ENCODE results near the gene MSANTD2.

MSANTD2 gene

DNA sequence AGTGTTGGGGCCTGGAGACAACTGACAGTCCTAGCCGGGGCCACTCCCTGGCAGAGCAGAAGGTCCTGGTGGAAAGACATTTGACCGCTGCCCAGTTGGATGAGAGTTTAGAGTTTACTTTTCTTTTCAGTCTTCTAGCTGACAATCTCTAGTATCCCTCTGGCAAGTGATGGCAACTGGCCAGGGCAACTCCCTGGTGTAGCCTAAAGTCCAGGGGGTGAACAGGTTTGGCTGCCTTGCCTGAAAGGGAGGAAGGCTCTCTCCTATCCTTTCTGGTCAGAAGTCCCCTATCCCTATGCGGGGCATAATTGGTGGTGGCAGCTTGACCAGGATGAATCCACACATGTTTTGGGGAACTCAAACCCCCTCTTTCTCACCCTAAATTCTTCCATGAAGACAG is 16.8 kb upstream of the MSANTD2 start:
- DNase-seq (ENCODE audit: low spot score) = no peak

DNA sequence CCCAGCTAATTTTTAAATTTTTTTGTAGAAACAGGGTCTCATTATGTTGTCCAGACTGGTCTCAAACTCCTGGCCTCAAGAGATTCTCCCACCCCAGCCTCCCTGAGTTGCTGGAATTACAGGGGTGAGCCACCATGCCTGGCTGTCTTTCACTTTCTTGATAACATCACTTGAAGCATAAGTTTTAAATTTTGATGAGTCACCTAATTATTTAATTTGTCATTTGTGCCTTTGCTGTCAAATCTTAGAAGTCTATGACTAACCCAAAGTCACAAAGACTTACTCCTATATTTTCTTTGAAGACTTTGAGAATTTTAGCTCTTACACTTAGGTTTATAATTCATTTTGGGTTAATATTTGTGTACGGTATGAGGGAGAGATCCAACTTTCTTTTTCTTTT is 14.5 kb upstream of the MSANTD2 start:
- DNase-seq (ENCODE audit: low spot score) = no peak

DNA sequence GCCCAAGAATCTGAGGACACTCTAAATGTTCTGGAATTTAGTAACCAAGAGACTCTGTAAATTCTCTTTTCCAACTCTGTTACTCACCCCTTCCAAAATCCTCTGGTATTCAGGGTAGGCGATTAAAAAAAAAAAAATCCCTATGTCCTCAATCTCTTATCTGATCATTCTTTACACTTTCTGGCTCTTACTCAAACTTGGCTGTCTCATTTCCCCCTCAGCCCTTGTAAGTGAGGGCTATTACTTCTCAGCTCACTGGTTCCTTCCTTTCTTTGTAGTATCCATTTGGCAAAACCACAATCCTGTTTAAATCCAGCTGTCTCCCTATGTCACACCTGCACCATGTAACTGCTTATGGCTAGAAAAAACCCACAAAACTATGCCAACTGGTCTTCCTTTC is 12.7 kb upstream of the MSANTD2 start:
- DNase-seq (ENCODE audit: low spot score) = no peak

DNA sequence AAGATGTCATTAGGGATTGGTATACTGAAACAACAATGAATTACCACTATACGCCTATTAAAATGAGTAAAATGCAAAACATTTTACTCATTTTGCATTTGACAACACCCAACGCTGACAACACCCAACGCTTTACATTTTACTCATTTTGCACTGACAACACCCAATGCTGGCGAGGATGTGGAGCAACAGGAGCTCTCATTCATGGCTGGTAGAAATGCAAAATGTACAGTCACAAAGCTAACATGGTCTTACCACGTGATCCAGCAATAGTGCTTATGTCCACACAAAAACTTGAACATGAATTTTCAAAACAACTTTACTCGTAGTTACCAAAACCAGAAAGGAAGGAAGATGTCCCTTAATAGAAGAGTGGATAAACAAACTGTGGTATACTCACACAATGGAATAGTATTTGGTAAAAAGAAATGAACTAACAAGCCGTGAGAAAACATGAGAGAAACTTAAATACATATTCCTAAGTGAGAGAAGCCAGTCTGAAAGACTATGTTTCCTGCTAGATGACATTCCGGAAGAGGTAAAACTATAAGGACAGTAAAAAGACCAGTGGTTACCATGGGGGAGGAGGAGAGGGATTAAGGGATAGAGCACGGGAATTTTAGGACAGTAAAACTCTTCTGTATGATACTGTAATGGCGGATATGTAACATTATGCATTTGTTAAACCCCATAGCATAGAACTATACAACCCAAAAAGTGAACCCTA is 11.4 kb upstream of the MSANTD2 start:
- no peak for DNase-seq (ENCODE audit: low spot score)

DNA sequence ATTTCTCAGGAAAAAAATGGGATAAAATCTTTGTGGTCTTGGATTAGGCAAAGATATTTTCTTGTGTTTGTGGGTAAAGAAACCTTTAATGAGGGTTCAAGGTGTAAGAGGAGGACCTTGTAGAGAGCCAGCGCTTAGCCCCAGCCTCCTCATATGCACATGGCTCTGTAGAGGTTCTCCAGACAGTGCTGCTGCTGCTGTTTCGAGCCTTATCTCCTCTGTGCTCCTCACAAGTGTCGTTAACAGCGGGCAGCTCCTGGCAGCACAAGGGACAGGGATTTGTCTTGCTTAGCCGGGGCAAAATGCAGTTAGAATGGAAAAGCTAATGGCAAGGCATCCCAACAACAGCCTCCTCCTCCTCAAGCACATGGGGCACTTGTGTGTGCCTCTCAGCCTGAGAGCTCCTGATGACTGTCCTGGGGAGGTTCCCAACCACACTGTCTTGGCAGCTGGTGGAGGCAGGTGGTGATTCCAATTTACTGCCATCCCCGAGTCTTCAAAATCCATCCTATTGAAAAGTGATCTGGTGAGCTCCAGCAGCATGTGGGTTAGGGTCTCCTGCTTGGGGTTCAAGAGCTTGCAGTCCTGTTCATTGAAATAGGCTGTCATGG is 7.6 kb upstream of the MSANTD2 start:
- DNase-seq (ENCODE audit: low spot score) = no peak

DNA sequence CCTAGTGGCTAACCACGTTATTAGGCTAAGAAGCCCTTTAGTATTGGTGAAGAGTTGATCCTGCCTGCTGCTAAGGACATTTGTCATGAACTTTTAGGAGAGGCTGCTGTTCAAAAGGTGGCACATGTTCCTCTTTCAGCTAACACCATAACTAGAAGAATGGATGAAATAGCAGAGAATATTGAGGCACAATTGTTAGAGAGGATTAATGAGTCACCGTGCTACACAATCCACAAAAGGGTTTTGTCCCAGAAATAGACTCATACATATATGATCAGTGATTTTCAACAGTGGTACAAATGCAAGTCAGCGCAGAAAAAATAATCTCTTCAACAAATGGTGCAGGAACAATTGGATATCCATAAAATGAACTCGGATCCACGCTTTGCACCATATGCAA is 7.0 kb upstream of the MSANTD2 start:
- DNase-seq (ENCODE audit: low spot score) = no peak

DNA sequence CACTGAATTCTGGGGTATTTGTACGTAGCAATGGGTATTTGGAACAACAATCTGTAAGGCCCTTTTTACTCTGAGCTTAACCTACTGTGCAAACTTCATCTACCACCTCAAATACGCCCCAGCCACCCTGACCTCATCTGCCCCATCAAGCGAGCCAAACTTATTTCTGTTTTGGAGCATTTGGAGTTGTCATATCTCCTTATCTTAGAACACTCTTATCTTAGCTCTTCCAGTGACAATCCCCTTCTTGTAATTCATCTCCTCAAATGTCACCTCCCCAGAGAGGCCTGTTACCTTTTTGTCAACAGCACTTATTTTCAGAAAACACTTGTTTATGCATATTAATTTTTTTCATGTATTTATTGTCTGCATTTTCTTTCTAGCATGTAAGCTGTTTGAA is 4.7 kb upstream of the MSANTD2 start:
- DNase-seq (ENCODE audit: low spot score) = no peak

DNA sequence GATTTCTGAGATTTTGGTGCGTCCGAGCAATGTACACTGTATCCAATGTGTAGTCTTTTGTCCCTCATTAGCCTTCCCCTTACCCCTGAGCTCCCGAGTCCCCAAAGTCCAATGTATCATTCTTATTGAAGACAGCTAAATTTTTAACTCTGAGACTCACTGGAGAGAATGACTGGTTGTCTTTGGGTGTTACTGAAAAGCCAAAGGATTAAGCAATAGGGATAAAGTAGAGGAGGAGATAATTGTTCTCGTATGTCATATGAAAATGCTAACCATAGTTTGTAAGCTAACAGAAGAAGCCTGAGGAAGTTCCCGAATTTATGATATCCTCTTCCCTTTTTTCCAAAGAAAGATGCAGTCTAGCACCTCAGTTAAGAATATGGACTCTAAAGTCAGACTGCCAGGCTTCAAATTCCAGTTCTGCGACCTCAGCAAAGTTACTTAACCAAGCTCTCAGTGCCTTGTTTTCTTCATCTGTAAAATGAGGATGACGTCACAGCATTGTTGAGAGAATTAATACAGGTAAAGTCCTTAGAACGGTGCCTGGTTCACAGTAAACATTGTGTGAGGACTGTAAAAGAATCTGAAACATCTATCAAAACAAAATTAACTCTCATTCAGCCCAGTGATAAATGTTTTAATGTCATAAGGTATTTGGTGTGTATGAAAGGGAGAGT is 1.6 kb upstream of the MSANTD2 start:
- DNase-seq (ENCODE audit: low spot score) = no peak

DNA sequence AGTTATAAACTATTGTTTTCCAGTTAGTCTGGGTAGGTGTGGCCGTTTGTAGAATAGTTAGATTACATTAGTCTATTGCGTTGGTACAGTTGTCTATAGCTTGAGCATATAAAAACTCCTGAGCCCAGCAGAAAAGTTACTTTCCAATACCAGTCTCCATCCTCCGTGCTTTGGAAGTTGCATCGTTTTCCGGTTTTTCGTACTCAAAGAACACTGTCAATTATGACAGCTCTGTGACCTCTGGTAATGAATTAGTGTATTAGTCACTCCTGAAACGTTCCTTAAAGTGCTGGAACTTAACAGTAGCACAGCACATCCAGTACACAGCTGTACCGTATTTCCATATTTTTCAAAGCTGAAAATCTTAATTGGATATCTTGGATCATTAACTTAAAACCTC is 808 bp upstream of the MSANTD2 start:
- no peak for DNase-seq (ENCODE audit: low spot score)

DNA sequence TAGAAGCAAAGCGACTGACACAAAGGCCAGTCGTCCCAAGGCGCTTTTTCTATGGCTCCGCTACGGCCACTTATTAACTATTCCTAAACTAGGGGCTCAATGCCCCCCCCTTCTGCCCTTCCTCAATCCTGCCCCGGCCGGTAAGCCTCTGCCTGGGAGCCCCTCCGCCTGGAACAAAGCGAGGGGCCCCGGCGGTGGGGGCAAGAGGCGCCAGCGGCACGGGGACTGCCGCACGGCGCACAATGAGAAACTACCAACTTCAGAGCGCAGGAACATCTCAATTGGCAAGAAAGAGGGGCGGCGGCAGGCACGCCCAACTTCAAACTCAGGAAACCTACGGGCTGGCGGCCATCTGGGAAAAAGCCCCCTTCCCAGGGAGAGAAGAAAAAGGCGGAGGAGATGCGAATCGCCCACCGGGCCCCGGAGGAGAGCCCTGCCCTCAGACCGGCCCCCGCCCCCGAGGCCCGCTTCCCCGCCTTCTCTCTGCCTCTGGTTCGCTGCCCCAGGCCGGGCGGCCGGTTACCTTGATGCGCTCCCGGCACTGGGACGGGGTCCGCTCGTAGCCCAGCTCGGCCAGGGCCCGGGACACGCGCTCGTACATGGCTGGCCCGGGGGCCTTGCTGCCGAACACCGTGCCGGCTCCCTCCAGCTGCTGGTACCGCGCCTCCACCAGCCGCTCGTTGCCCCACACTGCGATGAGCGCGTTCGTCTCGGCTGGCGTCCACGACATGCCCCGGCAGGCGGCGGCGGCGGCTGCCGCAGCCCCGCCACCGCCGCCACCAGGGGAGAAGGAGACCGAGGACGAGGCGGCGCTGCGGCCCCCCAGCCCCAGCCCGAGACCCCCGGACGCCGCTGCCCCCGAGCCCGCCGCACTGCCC is 619 bp downstream of the MSANTD2 start:
- peak; percentile 22 for DNase-seq (ENCODE audit: low spot score)

DNA sequence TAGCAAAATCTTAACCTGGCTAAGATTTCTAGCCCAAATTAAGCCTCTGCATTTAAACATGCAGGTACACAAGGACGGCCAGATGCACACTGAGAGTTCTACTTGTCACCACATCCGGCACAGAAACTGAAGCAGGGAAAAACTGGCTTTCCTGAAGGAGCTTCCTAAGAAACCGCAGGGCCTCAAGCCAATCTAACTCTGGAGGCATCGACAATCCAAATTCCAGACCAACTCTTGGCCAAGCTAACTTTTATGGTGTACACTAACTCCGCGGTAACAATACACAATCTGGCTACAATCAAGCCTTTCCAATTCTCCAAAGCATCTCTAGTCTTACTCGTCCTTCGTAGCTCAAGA is 1.2 kb downstream of the MSANTD2 start:
- no peak for DNase-seq (ENCODE audit: low spot score)

DNA sequence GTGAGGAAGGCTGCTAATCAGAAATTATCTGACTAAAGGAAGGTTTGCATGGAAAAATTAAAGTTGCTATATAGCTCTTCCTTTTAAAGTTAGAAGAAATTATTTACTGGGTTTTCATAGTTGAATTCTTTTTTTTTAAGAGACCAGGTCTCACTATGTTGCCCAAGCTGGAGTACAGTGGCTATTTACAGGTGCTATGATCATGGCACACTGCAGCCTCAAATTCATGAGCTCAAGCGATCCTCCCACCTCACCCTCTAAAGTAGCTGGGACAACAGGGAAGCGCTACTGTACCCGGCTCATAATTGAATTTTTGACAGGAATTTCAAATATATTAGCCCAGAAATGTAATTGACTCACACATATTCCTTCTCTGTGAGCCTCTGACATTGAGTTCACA is 3.9 kb downstream of the MSANTD2 start:
- no peak for DNase-seq (ENCODE audit: low spot score)

DNA sequence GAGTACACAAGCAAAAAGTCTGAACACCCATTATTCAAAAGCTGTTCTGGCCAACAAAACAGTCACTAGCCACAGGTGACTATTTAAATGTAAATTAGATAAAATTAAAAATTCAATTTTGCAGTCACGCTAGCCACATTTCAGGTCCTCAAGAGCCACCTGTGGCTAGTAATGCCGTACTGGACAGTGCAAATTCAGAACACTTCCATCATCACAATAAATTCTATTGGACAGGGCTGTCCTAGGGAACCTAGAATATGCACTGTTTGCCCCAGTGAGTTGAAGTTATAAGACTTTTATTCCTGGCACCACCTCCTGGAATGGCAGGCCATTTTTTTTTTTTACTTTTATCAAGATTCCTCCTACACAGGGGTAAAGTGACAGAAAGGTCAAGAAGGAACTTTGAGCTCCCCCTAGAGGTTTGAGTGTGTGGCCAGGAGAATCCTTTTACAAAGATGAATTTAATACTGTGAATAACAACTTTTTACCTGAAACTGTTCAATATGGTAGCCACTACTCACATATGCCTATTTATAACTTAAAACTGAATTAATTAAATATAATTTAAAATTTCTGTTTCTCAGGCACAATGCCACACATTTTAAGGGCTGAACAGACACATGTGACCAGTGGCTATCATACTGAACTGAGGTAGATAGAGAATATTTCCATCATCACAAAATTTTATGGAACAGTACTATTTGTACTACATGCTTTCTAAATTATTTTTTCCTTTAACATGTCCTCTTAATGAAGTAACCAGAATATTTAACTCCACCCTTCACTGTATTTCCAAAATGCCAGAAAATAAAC is 6.5 kb downstream of the MSANTD2 start:
- DNase-seq (ENCODE audit: low spot score) = peak; percentile 18

DNA sequence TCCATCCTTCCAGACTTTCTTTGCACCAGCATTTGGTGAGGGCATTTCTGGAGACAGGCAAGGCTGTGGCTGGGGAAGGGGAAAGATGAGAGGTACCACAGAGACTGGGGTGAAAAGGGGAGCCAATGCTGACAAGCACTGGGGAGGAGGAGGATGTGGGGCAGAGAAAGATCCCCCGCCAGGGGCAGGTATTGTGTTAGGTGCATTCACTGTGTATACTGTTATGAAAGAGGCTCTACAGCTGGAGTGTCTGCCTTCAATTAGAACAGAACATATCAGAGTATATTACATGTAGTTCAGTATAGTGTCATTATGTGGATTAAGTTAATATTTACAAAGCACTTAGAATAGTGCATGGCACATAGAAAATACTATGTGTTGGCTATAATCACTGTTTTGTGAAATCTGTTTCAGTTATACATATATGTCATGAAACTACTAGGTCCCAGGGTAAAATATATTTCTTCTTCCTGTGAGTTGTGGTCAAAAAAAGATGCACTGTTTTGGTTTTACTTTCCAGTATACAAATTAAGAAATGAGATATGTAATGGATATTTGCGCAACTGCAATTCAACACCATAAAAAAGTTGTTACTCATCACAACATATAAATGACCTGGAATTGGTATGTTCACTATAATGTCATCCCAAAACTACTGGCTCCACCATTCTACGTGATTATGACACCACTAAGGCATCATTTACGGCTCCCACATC is 8.4 kb downstream of the MSANTD2 start:
- no peak for DNase-seq (ENCODE audit: low spot score)

DNA sequence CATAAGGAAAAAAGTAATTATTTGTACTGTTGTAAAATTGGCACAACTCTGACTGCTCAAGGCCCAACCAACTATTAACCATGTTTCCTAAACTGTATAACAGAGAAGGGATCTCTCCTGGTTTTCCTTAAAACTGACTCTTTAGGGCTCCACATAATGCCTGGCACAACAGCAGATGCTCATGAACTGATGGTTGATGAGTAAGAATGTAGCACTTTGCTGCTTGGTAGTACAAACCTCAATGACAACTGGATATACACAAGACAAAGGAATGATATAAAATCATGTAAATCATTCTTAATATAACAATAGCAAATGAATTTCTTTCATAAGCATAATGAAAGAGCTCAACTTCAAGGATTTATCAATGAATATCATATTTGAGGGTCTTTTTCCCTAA is 11.7 kb downstream of the MSANTD2 start:
- DNase-seq (ENCODE audit: low spot score) = no peak

DNA sequence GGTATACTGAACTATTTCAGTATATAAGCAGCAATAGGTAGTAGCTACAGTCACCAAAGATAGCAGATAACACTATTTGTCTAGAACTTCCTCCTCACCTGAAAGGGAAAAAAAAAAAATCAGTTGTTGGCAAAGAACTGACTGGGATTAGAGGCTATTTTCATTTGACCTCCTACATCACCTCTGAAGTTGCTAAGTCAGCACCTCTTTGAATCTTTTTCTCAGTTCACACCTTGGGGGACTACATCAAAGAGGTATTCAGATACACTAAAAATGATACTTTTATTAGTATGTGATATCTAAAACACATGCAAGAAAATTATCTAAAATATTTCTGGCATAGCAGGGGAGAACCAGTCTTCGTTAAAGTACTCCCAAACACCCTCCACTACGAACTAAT is 16.2 kb downstream of the MSANTD2 start:
- no peak for DNase-seq (ENCODE audit: low spot score)

DNA sequence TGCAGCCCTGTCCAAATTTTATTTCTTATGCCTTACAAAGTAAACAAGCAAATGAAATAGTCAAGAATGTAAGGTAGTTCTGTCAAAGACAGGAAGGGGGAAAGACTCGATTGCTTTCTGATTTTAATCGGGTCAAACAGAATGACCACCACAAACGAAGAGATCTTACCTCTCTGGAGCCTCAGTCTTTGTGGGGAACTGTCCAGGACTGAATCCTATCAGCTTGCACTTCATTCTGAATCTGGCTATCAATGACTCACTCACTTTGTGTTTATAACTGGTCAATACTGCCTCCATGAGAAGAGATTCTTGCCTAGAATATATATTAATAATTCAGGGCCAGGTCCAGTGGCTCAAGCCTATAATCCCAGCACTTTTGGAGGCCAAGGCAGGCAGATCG is 17.2 kb downstream of the MSANTD2 start:
- no peak for DNase-seq (ENCODE audit: low spot score)

DNA sequence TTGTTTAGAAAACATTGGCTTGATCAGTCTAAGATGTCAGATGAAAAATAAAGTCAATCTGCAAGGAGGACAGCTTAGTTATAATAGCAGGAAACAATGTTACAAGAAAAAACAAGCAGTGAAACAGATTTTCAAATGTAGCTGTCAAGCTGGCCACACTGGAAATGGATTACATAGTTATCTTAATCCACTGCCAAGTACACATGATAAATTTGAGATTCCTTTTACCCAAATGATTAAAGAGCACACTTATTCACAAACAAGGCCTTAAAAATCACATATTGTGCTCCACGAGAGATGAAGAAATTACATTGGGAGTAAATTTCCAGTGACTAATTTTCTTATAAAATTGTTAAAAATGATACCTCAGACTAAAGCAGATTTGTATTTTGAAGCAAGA is 20.6 kb downstream of the MSANTD2 start:
- DNase-seq (ENCODE audit: low spot score) = no peak

DNA sequence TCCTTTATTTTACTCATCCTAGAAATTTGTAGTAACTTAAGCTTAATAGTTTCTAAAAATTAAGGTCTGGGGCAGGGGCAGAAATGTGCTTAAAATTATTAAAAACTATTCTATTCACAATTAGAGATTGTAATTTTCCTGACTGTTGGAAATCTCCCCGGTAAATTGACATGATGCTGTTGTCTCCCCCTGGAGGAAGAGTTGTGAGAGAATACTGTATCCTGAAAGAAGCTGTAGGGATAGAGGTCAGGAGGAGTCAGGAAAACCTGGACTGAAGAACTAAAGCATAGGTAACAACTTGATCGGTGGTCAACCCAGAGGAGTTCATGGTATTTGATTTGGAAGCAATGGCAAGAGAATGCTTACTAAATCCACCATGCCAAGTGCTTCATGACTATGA is 21.9 kb downstream of the MSANTD2 start:
- no peak for DNase-seq (ENCODE audit: low spot score)

DNA sequence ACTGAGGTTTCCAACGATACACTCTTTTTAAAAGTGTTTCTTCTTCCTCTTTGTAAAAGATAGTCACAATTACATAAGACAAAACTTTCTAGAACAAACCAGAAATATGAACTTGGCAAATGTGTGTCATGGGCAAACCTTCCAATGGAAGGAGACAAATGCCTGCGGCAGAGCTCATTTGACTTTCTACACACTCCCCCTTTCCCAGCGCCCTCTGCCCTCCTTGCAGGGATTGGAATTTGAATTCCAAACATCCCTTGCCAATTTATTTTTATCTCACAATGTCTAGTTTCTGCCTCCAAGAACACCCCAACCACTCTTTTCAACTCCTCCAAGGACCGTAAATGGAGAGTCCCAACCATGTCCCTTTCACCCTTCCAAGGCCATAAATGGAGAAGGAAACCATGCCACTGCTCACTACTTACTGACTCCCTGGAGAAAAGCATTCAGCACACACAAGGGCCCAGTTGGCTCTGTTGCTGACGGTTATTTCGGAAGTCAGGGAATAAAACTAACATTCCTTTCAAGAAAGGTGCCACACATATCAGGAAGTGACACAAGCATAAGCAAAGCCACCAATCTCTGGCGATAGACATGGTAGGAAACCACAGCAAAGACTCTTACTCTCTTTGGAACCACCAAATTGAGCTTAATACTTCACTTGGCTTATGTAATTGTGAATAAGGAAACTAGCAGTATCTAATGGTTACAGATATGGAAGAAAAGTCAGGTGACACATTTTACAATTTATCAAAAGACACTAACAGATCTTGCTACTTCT is 23.2 kb downstream of the MSANTD2 start:
- DNase-seq (ENCODE audit: low spot score) = no peak

Data from HuH-7.5 (cell line).